ENCODE results near the gene TMEM271.

The TMEM271 gene

GRCh38 chr4:576245-576821 is at the start of gene TMEM271:
Gene TMEM271 (minus strand): TSS chr4:576295. CDS start chr4:576062, 233 bp downstream.
- no peak for DNase-seq (ENCODE audit: low read depth)

GRCh38 chr4:625631-626161 is 49.6 kb upstream of the TMEM271 start:
- no peak for DNase-seq (ENCODE audit: low read depth)

- no peak for DNase-seq (ENCODE audit: low read depth)
Measured at GRCh38 chr4:624705-625590, 48.9 kb upstream of the TMEM271 start, which contains the start of gene PDE6B. Gene PDE6B (plus strand): TSS chr4:625573. CDS start chr4:625627, 54 bp downstream.

GRCh38 chr4:623914-624566 is 47.9 kb upstream of the TMEM271 start:
- no peak for DNase-seq (ENCODE audit: low read depth)

GRCh38 chr4:622996-623913 is 47.2 kb upstream of the TMEM271 start:
- no peak for DNase-seq (ENCODE audit: low read depth)

GRCh38 chr4:622071-622995 is 46.2 kb upstream of the TMEM271 start:
- no peak for DNase-seq (ENCODE audit: low read depth)

GRCh38 chr4:621296-622070 is 45.4 kb upstream of the TMEM271 start:
- no peak for DNase-seq (ENCODE audit: low read depth)

- DNase-seq (ENCODE audit: low read depth), result no peak
Measured at GRCh38 chr4:620851-621261, 44.8 kb upstream of the TMEM271 start.

- no peak for DNase-seq (ENCODE audit: low read depth)
Measured at GRCh38 chr4:620201-620600, 44.1 kb upstream of the TMEM271 start.

GRCh38 chr4:617644-618641 is 41.8 kb upstream of the TMEM271 start:
- DNase-seq (ENCODE audit: low read depth), result no peak

GRCh38 chr4:616911-617643 is 41.0 kb upstream of the TMEM271 start:
- no peak for DNase-seq (ENCODE audit: low read depth)

GRCh38 chr4:616091-616490 is 40.0 kb upstream of the TMEM271 start:
- no peak for DNase-seq (ENCODE audit: low read depth)

GRCh38 chr4:613126-613525 is 37.0 kb upstream of the TMEM271 start:
- no peak for DNase-seq (ENCODE audit: low read depth)

GRCh38 chr4:612749-613125 is 36.6 kb upstream of the TMEM271 start:
- DNase-seq (ENCODE audit: low read depth), result no peak

- DNase-seq (ENCODE audit: low read depth), result no peak
Measured at GRCh38 chr4:612052-612748, 36.1 kb upstream of the TMEM271 start.

GRCh38 chr4:610411-611261 is 34.5 kb upstream of the TMEM271 start:
- DNase-seq (ENCODE audit: low read depth), result no peak

All from amniotic epithelial cell (primary cell).